GM18873 (cell line): ENCODE results near the gene CNGB1.
"Not testable (repeated sequence)": the region's sequence is repeated elsewhere in the genome, so short reads cannot be mapped to it uniquely, and the experiment has no call there.

Experiments
- ATAC-seq: cut with Tn5 transposase; IDR thresholded peaks from one replicate; pipeline ENCODE4 v1.9.1; 2021; ENCODE audit warnings: mild to moderate bottlenecking, moderate library complexity, moderate number of reproducible peaks; ENCODE audit not compliant: unreplicated experiment, low FRiP score

Gene CNGB1

DNA sequence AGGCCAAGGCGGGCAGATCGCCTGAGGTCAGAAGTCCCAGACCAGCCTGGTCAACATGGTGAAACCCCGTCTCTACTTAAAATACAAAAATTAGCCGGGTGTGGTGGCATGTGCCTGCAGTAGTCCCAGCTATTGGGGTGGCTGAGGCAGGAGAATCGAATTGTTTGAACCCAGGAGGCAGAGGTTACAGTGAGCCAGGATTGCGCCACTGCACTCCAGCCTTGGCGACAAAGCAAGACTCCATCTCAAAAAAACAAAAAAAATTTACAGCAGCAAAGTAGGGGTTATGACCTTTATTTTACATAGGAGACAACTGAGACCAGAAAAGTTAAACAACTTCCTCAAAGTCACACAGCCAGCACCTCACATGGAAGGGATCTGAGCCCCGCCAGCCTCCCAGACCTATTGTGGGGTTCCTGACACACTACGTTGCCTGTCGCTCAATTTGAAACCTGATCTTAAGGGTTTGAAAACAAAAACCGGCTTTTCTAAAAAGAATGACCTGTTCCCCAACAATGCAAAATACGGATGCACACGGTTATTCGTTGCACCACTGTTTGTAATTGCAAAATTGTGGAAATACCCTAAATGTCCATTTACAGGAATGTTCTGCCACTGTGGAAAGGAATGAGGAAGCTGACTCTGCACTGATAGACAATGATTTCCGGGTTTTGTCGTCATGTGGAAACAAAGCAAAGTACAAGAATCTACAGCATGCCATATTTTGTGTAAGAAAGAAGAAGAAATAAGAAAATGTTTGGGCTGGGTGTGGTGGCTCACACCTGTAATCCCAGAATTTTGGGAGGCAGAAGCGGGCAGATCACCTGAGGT, 77.2 kb downstream of the CNGB1 start:
- ATAC-seq, result no peak

GRCh38 chr16:57893217-57893558, 77.7 kb downstream of the CNGB1 start:
- ATAC-seq, result no peak

GRCh38 chr16:57892447-57893096, 78.4 kb downstream of the CNGB1 start:
- ATAC-seq, result no peak

GRCh38 chr16:57892041-57892440, 78.9 kb downstream of the CNGB1 start:
- no peak for ATAC-seq

DNA sequence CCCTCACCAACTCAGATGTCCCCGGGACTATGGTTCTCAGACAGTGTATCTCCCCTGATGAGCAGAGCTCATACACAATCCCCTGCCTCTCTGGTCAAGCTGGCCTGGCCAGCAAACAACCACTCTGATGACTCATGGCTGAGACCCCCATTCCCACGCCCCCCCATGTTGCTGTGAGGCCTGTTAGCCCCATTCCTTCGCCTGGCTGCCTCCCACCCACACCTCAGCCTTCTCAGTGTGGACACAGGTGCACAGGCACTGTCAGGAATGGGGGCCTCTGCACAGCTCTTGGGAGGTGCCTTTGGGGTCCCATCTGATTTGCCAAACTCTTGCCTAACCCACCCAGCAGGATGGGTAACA, 80.2 kb downstream of the CNGB1 start:
- no peak for ATAC-seq

DNA sequence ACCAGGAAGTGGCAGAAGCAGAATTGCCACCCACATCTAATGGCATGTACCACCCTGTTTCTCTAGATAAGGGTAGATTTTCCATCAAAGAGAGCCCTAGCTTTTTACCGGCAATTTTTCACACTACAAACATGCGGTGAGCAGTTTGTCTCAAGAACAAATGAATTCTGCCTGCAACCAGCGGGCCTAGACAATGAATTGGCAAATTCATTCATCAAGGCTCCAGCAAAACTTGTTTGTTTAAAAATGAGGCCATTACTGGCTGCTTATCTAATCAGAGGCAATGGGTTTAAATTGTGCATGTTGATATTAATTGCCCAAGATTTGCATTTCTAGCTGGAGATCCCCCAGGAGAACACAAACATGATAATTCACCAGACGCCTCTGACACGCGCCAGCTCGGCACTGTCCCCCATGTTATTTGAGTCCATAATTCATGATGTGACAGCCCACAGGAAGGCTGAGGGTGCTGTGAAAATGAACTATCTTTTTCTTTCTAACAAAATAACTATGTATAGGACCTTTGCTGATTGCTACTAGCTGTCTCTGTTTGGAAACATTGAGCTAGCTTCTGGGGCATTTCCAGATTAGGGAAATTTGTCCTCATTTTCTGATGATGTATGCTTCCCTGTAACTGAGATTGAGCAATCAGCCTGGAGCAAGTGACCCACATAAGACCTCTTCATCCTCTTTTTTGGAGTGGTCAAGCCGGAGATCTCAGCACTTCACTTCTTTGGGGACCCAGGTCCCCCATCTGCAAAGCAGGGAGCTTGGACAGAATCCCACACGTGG, 80.8 kb downstream of the CNGB1 start:
- ATAC-seq, result no peak

GRCh38 chr16:57889522-57889921, 81.4 kb downstream of the CNGB1 start:
- no peak for ATAC-seq

- ATAC-seq, result no peak
These were observed 81.8 kb downstream of the CNGB1 start for GRCh38 chr16:57889111-57889510.

DNA sequence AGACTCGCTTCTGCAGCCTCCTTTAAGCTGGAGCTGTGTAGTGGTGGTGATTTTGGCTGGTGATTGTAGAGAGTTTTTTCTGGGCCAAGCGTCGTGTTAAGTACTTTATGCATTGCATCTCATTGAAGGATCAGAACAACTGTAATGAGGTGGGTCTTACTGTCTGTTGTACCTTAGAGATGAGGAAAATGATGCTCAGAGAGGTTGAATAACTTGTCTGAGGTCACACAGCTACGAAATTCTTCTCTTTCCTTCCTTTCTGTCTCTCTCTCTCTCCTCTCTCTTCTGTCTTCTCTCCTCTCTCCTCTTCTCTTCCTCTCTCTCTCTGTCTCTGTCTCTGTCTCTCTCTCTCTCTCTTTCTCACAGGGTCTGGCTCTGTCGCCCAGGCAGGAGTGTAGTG, 82.8 kb downstream of the CNGB1 start:
- no peak for ATAC-seq

DNA sequence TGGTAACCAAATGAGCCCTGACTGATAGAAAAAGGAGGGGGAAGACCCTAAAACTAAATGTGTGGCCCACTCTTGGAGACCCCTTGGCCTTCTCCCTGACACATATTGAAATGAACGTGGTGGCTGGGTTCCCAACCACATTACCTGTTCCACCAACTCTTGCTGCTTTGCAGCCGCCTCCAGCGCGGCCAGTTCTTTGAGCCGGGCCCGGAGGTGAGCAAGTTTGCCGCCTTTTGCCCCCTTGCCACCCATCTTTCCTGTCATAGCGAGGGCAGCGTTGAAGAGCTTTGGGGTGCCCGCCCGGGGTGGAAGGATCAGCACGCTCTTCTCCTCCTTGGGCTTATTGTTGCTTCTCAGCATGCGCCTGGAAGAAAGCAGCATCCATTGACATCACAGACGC, 83.2 kb downstream of the CNGB1 start:
- ATAC-seq, result no peak

DNA sequence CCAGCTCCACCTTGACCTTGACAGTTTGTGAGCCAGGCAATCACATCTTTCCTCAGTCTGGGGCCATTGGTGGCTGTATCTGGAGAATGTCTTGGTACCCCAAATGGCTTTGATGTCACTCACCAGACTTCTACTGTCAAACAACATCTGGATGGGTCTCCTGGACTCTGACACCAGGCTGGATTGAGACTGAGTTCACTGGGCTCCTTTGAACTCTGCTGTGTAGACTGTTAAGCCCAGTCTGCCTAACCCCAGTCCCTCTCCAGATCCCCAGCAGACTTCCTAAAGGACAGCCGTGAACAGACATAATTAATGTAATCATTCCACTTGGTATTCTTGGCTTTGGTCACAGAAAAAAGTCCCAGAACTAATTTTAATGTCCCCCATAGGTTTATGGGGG, 84.5 kb downstream of the CNGB1 start:
- ATAC-seq, result no peak

- ATAC-seq, result no peak
These were observed 86.2 kb downstream of the CNGB1 start for GRCh38 chr16:57884655-57885133.

DNA sequence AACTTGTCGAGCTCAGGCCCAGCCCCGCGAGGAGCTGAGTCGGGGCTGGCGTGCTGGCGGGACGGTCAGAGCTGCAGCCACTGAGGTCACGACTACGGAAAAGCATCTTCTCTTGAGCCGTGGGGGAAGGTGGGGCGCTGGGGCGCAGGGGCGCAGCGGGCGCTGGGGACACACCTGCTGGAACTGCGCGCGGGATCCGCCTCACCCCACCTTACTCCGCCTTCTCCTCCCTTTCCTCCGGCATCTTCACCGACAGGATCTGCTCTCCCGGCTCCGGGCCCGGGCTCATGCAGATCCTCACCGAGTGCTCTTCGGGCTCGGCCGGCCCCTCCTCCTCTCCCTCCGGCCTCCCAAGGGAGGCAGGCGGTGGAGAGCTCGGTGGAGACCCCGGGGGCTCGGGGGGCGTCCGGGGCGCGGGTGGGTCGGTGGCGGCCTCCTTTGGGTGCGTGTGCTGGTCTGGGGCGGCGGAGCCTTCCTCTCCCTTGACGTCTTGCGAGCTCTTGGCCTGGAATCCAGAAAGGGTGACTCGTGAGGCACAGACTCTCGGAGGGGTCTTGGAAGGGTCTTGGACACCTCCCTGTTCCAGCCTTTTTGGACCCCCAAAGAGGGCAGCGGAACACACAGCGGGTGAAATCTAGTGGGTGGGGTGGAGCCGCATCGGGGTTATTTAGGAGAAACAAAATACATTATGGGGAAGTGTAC, 86.8 kb downstream of the CNGB1 start:
- ATAC-seq, result no peak

- ATAC-seq, result no peak
These were observed 87.4 kb downstream of the CNGB1 start for GRCh38 chr16:57883480-57883879.

DNA sequence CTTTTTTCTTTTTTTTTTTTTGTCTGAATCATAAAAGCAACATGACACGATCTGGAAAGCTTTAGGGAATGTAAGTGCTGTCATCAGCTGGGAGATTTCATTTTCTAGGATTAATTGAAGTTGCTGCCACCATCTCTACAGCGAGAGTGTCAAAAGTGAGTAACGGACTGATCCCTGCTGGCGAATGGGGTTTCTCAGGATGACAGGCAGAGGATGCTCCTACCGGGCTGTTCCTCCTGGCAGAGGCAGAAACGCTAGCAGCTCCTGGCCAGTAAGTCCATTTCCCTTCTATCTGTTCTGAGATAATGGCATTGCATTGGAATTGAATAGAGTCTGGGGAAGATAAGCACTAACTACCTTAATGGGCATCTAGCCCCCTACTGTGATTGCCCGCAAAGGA, 88.1 kb downstream of the CNGB1 start:
- ATAC-seq, result no peak

- no peak for ATAC-seq
These were observed 88.7 kb downstream of the CNGB1 start for GRCh38 chr16:57882206-57882605.

GRCh38 chr16:57878586-57878985, 92.3 kb downstream of the CNGB1 start:
- no peak for ATAC-seq

DNA sequence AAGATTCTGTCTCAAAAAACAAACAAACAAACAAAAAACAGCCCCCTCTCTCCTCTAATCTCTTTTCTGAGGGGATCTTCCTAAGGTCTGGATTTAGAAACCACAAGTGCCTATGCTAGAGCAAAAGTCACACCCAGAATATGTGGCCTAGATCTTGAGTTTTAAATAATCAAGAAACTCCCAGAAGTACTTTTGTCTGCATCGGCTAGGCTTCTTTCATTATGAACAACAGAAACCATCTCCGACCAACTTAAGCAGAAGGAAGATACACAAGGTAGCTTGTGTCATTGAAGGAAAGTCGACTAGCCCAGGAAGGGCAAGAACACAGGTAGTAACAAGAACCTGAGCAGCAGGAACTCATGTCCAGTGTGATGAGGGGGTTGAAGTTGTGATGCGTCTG, 94.7 kb downstream of the CNGB1 start:
- ATAC-seq, result no peak

GRCh38 chr16:57875347-57875746, 95.6 kb downstream of the CNGB1 start:
- ATAC-seq, result no peak

- ATAC-seq, result no peak
These were observed 97.7 kb downstream of the CNGB1 start for GRCh38 chr16:57873218-57873617.

GRCh38 chr16:57872764-57873163, 98.2 kb downstream of the CNGB1 start:
- ATAC-seq, result not testable (repeated sequence)
